Prostate gland (tissue), 2 donors: ENCODE data around the gene MYCBPAP. TPM values are rescaled to one million over a fixed set of nuclear protein-coding genes. Genes with fewer than 3 reads are reported as not detected.

Experiments
- DNase-seq: peaks from one replicate; pipeline ENCODE4 v3.0.0-alpha.2; 2019; ENCODE audit warnings: low spot score
- H3K27ac ChIP-seq, 2 donors: fragments of 200-600 bp; sonication (generic); 2 replicates each; pipeline ENCODE4 v1.5.1; 2017 to 2019
- H3K27me3 ChIP-seq: fragments of 200-600 bp; sonication (generic); replicated peaks from 2 replicates; pipeline ENCODE4 v1.5.1; 2019; ENCODE audit not compliant: insufficient read depth
- H3K36me3 ChIP-seq, 2 donors: fragments of 200-600 bp; sonication (generic); 1 replicate in 1 of 2; 2 replicates in 1 of 2; pipeline versions ENCODE4 v1.5.1 to v1.8.1; 2017 to 2019
- H3K4me1 ChIP-seq: fragments of 200-600 bp; sonication (generic); replicated peaks from 2 replicates; pipeline ENCODE4 v1.5.1; 2019
- H3K4me3 ChIP-seq, 2 donors: fragments of 200-600 bp; sonication (generic); 2 replicates each; pipeline ENCODE4 v1.5.1; 2017 to 2019
- H3K9me3 ChIP-seq: fragments of 200-600 bp; sonication (generic); 2 replicates; pipeline ENCODE4 v1.5.1; 2017
- POLR2A ChIP-seq: fragments of 450-650 bp; IDR thresholded peaks from one replicate; pipeline ENCODE4 v1.6.1; 2016; ENCODE audit warnings: antibody characterized with exemption, mild to moderate bottlenecking
- POLR2AphosphoS5 ChIP-seq: sonication (generic); formaldehyde crosslinking; IDR thresholded peaks from one replicate; pipeline ENCODE4 v1.6.1; 2017; ENCODE audit warnings: antibody characterized with exemption
- WGBS: methylation state at CpG from one replicate; pipeline ENCODE4 v1.1.5; 2018; 5-methylcytosine and 5-hydroxymethylcytosine counted together
- intact Hi-C: fragments of 100-400 bp; cut with DNase I; formaldehyde crosslinking; loops from one replicate; pipeline ENCODE4 v1.14.2; 2022
- total RNA-seq, 2 donors: library from RNA; depleted of rRNA; stranded (reverse); fragments of >200 nt; gene quantifications; one replicate each; pipeline ENCODE4 v1.1.0, GENCODE V29; 2016
- TF ChIP-seq, protein P1 (sequence below), 4 experiments: fragments of 200-600 bp in 2 of 4; fragments of 450-650 bp in 2 of 4; sonication (generic) in 2 of 4; IDR thresholded peaks; 1 replicate in 3 of 4; 2 replicates in 1 of 4; pipeline ENCODE4 v1.5.1; 2016 to 2019; ENCODE audit warnings: antibody characterized with exemption in 4 of 4, mild to moderate bottlenecking in 2 of 4, moderate library complexity in 2 of 4

Gene MYCBPAP
- total RNA-seq, 2 donors from 2014 or later: 0.14 to 12.6 TPM

GRCh38 chr17:50533185-50533584 lies 24.9 kb downstream of the MYCBPAP start:
- H3K27me3 ChIP-seq: no peaks in the 10 kb centered on the region
- peak overlapping the region; percentile 83 to 85 for H3K27ac ChIP-seq
- peak overlapping the region; percentile 53 to 64 for H3K4me3 ChIP-seq
- peaks cover 11% of the 10 kb centered on the region for H3K4me1 ChIP-seq
- TF ChIP-seq, protein P1, sequence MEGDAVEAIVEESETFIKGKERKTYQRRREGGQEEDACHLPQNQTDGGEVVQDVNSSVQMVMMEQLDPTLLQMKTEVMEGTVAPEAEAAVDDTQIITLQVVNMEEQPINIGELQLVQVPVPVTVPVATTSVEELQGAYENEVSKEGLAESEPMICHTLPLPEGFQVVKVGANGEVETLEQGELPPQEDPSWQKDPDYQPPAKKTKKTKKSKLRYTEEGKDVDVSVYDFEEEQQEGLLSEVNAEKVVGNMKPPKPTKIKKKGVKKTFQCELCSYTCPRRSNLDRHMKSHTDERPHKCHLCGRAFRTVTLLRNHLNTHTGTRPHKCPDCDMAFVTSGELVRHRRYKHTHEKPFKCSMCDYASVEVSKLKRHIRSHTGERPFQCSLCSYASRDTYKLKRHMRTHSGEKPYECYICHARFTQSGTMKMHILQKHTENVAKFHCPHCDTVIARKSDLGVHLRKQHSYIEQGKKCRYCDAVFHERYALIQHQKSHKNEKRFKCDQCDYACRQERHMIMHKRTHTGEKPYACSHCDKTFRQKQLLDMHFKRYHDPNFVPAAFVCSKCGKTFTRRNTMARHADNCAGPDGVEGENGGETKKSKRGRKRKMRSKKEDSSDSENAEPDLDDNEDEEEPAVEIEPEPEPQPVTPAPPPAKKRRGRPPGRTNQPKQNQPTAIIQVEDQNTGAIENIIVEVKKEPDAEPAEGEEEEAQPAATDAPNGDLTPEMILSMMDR (IDR thresholded peaks at IDR 0.05): no peak
- TF ChIP-seq POLR2AphosphoS5 (no peak), POLR2A (no peak)
- 10% methylated on average over 4 of the region's 5 CpGs for WGBS
- H3K36me3 ChIP-seq: peaks cover 0 to 3% of the 10 kb centered on the region in 2 donors
- no peaks in the 10 kb centered on the region for H3K9me3 ChIP-seq
- intact Hi-C loops: no loop called here
- no peak for DNase-seq

- intact Hi-C loops: no loop called here
- H3K27me3 ChIP-seq: no peaks in the 10 kb centered on the region
- H3K4me1 ChIP-seq: peaks cover 11% of the 10 kb centered on the region
- no peaks in the 10 kb centered on the region for H3K9me3 ChIP-seq
- H3K36me3 ChIP-seq: peaks cover 0 to 3% of the 10 kb centered on the region in 2 donors
- peak overlapping the region; percentile 83 to 85 for H3K27ac ChIP-seq
- DNase-seq: peak; percentile 66
- H3K4me3 ChIP-seq: peak overlapping the region; percentile 53 to 64
- 1% methylated on average over 17 of the region's 17 CpGs for WGBS
- no peak for TF ChIP-seq POLR2AphosphoS5
- TF ChIP-seq, protein P1 (IDR thresholded peaks at IDR 0.05): no peak
- peak; percentile 13 for TF ChIP-seq POLR2A
Measured at GRCh38 chr17:50533720-50534148, 25.5 kb downstream of the MYCBPAP start.

DNA sequence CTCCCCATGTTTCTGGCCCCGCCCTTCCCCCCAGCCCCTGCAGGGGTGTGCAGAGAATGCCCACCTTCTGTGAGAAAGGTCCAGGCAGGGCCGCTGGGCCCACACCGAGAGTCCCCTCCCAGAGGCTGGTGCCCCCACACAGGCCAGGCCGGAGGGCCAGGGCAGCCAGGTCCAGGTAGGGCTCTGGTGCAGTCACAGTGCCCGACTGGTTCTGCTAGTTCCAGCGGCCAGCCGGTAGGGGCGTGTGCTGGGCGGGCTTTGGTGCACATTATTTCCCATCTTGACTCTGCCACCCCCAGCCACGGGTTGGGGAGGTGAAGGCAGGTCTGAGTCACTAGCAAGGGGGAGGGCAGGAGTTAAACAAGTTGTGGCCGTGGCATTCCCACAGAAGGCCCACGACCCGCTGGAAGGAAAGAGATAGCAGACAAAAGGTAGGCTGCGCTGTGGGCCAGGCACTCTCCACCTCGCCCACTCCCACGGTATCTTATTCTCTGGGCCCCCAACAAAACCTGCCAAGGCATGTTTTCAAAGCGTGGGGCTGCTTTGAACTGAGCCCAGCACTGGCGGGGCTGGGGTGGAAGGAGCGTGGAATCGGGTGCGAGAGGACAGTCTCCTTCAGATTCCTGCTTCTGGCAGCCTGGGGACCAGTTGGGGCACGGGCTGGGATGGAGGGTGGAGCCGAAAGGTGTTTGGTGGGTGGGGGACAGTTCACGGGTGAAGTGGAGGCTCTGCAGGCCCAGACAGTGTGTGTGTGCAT lies 26.2 kb downstream of the MYCBPAP start:
- DNase-seq: peak; percentile 74
- peaks cover 11% of the 10 kb centered on the region for H3K4me1 ChIP-seq
- TF ChIP-seq, protein P1 (IDR thresholded peaks at IDR 0.05): peak in 3 of 4 experiments; percentile 37 to 77 (median 73)
- TF ChIP-seq POLR2AphosphoS5: peak; percentile 54
- peak; percentile 87 for TF ChIP-seq POLR2A
- H3K9me3 ChIP-seq: no peaks in the 10 kb centered on the region
- peaks cover 0 to 3% of the 10 kb centered on the region in 2 donors for H3K36me3 ChIP-seq
- peak overlapping the region; percentile 83 to 85 for H3K27ac ChIP-seq
- no peaks in the 10 kb centered on the region for H3K27me3 ChIP-seq
- peak overlapping the region; percentile 53 to 64 for H3K4me3 ChIP-seq
- intact Hi-C loops: no loop called here
- WGBS: 29% methylated on average over 24 of the region's 24 CpGs

DNA sequence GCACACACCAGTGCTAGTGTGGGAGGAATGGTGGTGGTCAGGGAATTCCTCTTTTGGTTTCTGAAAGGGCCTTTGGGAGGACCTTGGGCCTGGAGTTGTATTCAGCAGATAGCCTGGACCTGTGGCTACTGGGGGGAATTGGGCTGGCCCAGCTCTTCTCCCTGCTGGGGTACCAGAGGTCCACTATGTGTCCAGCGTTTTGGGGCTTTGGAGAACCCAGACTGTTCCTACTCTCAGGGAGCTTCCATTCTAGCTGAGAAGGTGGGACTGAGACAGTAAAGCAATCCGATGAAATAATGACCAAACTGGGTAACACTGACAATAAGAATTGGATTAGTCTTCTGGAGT lies 26.7 kb downstream of the MYCBPAP start:
- 78% methylated on average over 2 of the region's 2 CpGs for WGBS
- no peak for TF ChIP-seq POLR2A
- TF ChIP-seq, protein P1 (IDR thresholded peaks at IDR 0.05): no peak
- no peak for TF ChIP-seq POLR2AphosphoS5
- Histone ChIP-seq H3K4me1 (peaks cover 11% of the 10 kb centered on the region), H3K27me3 (no peaks in the 10 kb centered on the region), H3K36me3 (peaks cover 0 to 3% of the 10 kb centered on the region in 2 donors), H3K27ac (peak overlapping the region; percentile 83 to 85), H3K9me3 (no peaks in the 10 kb centered on the region), H3K4me3 (peak overlapping the region; percentile 53 to 64)
- intact Hi-C loops: no loop called here
- DNase-seq: no peak

GRCh38 chr17:50535407-50535806 lies 27.2 kb downstream of the MYCBPAP start:
- no peak for DNase-seq
- H3K27me3 ChIP-seq: no peaks in the 10 kb centered on the region
- H3K4me3 ChIP-seq: peak overlapping the region in 1 of 2 donors; percentile 64
- H3K36me3 ChIP-seq: peaks cover 0 to 3% of the 10 kb centered on the region in 2 donors
- intact Hi-C loops: no loop called here
- H3K4me1 ChIP-seq: peaks cover 11% of the 10 kb centered on the region
- 71% methylated on average over 7 of the region's 7 CpGs for WGBS
- TF ChIP-seq, protein P1 (IDR thresholded peaks at IDR 0.05): no peak
- TF ChIP-seq POLR2A (no peak), POLR2AphosphoS5 (no peak)
- no peaks in the 10 kb centered on the region for H3K9me3 ChIP-seq
- peak overlapping the region in 1 of 2 donors; percentile 85 for H3K27ac ChIP-seq
